Nephron (organoid): Measurements from ENCODE around the gene TSPYL4.
A peak's percentile ranks its signal among the peaks of the same experiment; 100 is the strongest.

Experiments
- H3K27ac Mint-ChIP-seq, 3 experiments: 2 replicates each; pipeline ENCODE4 v1.8.0; 2020; ENCODE audit warnings: mixed read lengths in 3 of 3, mild to moderate bottlenecking in 2 of 3, moderate library complexity in 1 of 3
- H3K27me3 Mint-ChIP-seq: 2 replicates; pipeline ENCODE4 v1.8.0; 2021; ENCODE audit warnings: low read depth, mild to moderate bottlenecking, moderate library complexity, mixed read lengths
- H3K36me3 Mint-ChIP-seq: 2 replicates; pipeline ENCODE4 v1.8.0; 2020; ENCODE audit warnings: low read depth, mixed read lengths
- H3K4me1 Mint-ChIP-seq: 2 replicates; pipeline ENCODE4 v1.8.0; 2020; ENCODE audit warnings: mixed read lengths
- H3K4me3 Mint-ChIP-seq, 3 experiments: 2 replicates each; pipeline ENCODE4 v1.8.0; 2020; ENCODE audit warnings: mild to moderate bottlenecking in 3 of 3, mixed read lengths in 3 of 3, moderate library complexity in 2 of 3
- H3K9me3 Mint-ChIP-seq: 2 replicates; pipeline ENCODE4 v1.8.0; 2020; ENCODE audit warnings: mixed read lengths
- CTCF ChIP-seq, 3 experiments: fragments of 200-600 bp; sonication (generic); IDR thresholded peaks; one replicate each; pipeline ENCODE4 v1.5.0; 2021; ENCODE audit warnings: antibody characterized with exemption in 3 of 3; ENCODE audit not compliant: unreplicated experiment in 3 of 3

TSPYL4 gene

GRCh38 chr6:116256694-116257093 is 2.8 kb upstream of the TSPYL4 start:
- Mint-ChIP-seq H3K4me1 (no peaks in the 10 kb centered on the region), H3K36me3 (peaks cover 37% of the 10 kb centered on the region), H3K27ac (no peak overlapping the region), H3K4me3 (no peak overlapping the region), H3K9me3 (peaks cover 7% of the 10 kb centered on the region), H3K27me3 (no peaks in the 10 kb centered on the region)
- no peak for TF ChIP-seq CTCF (IDR thresholded peaks at IDR 0.05; ENCODE audit: unreplicated experiment in 3 of 3)

GRCh38 chr6:116255246-116255800 is 1.4 kb upstream of the TSPYL4 start:
- H3K9me3 Mint-ChIP-seq: peaks cover 2% of the 10 kb centered on the region
- no peak for TF ChIP-seq CTCF (IDR thresholded peaks at IDR 0.05; ENCODE audit: unreplicated experiment in 3 of 3)
- no peak overlapping the region for H3K4me3 Mint-ChIP-seq
- H3K27ac Mint-ChIP-seq: no peak overlapping the region
- peaks cover 31% of the 10 kb centered on the region for H3K36me3 Mint-ChIP-seq
- H3K4me1 Mint-ChIP-seq: no peaks in the 10 kb centered on the region
- H3K27me3 Mint-ChIP-seq: no peaks in the 10 kb centered on the region

GRCh38 chr6:116254297-116255056 is 602 bp upstream of the TSPYL4 start:
- no peaks in the 10 kb centered on the region for H3K4me1 Mint-ChIP-seq
- H3K9me3 Mint-ChIP-seq: no peaks in the 10 kb centered on the region
- TF ChIP-seq CTCF (IDR thresholded peaks at IDR 0.05; ENCODE audit: unreplicated experiment in 3 of 3): no peak
- H3K36me3 Mint-ChIP-seq: peaks cover 26% of the 10 kb centered on the region
- no peak overlapping the region for H3K27ac Mint-ChIP-seq
- H3K27me3 Mint-ChIP-seq: no peaks in the 10 kb centered on the region
- H3K4me3 Mint-ChIP-seq: no peak overlapping the region

- no peak for TF ChIP-seq CTCF (IDR thresholded peaks at IDR 0.05; ENCODE audit: unreplicated experiment in 3 of 3)
- no peak overlapping the region for H3K27ac Mint-ChIP-seq
- peaks cover 7% of the 10 kb centered on the region for H3K4me1 Mint-ChIP-seq
- no peaks in the 10 kb centered on the region for H3K27me3 Mint-ChIP-seq
- H3K4me3 Mint-ChIP-seq: no peak overlapping the region
- H3K9me3 Mint-ChIP-seq: no peaks in the 10 kb centered on the region
- peaks cover 24% of the 10 kb centered on the region for H3K36me3 Mint-ChIP-seq
These were observed 729 bp downstream of the TSPYL4 start for GRCh38 chr6:116253188-116253504.

GRCh38 chr6:116251568-116252384 is 2.1 kb downstream of the TSPYL4 start:
- Mint-ChIP-seq H3K27ac (peak overlapping the region in 2 of 3 experiments; percentile 60 to 84), H3K4me1 (peaks cover 8% of the 10 kb centered on the region), H3K36me3 (peaks cover 26% of the 10 kb centered on the region), H3K9me3 (no peaks in the 10 kb centered on the region), H3K4me3 (no peak overlapping the region), H3K27me3 (no peaks in the 10 kb centered on the region)
- TF ChIP-seq CTCF (IDR thresholded peaks at IDR 0.05; ENCODE audit: unreplicated experiment in 3 of 3): no peak
